ENCODE results near the gene TTC33.

GRCh38 chr5:40485021-40485998 lies 270.5 kb downstream of the TTC33 start:
- no peak for TF ChIP-seq TAF1 (IDR thresholded peaks at IDR 0.05; ENCODE audit: low read depth, low read length)
- TF ChIP-seq POLR2A (IDR thresholded peaks at IDR 0.05; ENCODE audit: low read depth, low read length): no peak
- no peak for TF ChIP-seq POLR2AphosphoS5 (IDR thresholded peaks at IDR 0.05; ENCODE audit: low read depth, low read length)
- peak; percentile 95 for TF ChIP-seq SPI1 (IDR thresholded peaks at IDR 0.05; ENCODE audit: low read depth, low read length)

Data from GM12891 (cell line).